HG02798 (cell line): ENCODE measurements around the gene TMIGD1.
"Not testable (repeated sequence)": the region's sequence is repeated elsewhere in the genome, so short reads cannot be mapped to it uniquely, and the experiment has no call there.

ENCODE experiments used
- ATAC-seq: cut with Tn5 transposase; IDR thresholded peaks from one replicate; pipeline ENCODE4 v1.9.1; 2021; ENCODE audit warnings: mild to moderate bottlenecking; ENCODE audit not compliant: unreplicated experiment, poor library complexity

TMIGD1 gene

GRCh38 chr17:30360086-30360808 lies 26.4 kb upstream of the TMIGD1 start:
- ATAC-seq, result no peak

GRCh38 chr17:30358055-30358760 lies 24.4 kb upstream of the TMIGD1 start:
- ATAC-seq, result no peak

DNA sequence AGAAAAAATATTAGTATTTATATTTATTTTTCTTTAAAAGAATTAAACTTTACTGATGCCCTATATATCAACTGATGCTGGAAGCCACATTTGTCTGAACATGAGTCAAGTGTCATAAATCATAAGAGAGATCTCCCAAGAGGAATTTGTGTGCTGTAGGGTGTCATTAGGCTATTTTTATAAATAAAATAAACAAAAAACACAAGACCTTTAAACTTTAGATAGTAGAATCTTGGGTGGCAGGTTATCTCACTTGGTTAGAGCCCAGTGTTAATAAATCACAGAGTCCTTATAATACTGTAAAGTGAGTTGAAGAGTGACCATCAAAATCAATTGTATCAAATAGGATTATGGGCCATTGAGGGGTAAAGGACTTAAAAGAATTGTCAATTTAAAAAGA lies 23.6 kb upstream of the TMIGD1 start:
- no peak for ATAC-seq

- ATAC-seq, result no peak
These were observed 20.8 kb upstream of the TMIGD1 start for GRCh38 chr17:30354701-30355100.

DNA sequence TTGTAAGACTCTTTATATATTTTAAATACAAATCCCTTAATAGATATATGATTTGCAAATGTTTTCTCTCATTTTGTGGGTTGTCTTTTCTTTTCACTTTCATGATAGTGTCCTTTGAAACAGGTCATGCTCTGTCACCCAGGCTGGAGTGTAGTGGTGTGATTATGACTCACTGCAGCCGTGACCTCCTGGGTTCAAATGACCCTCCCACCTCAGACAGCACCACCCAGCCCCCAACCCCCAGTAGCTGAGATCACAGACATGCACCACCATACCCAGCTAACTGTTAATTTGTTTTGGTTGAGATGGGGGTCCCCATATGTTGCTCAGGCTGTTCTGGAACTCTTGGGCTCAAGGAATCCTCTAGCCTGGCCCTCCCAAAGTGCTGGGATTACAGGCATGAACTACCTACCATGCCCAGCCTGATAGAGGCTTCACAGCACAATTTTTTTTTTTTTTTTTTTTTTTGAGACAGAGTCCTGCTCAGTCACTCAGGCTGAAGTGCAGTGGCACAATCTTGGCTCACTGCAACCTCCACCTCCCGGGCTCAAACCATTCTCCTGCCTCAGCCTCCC lies 18.5 kb upstream of the TMIGD1 start:
- no peak for ATAC-seq

DNA sequence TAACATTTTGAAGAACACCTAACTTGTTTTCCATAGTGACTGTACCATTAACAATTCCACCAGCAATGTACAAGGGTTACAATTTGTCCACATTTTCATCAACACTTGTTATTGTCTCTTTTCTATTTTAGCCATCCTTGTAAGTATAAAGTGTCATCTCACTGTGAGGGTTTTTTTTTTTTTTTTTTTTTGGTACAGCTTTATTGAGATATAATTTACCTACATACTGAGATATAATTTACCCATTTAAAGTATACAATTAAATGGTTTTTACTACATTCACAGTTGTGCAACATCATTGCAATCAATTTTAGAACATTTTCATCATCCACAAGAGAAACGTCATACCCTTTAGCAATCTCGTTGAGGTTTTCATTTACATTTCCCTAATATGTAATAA lies 17.9 kb upstream of the TMIGD1 start:
- no peak for ATAC-seq

- not testable (repeated sequence) for ATAC-seq
These were observed 17.4 kb upstream of the TMIGD1 start for GRCh38 chr17:30351263-30351662.

- no peak for ATAC-seq
These were observed 15.4 kb upstream of the TMIGD1 start for GRCh38 chr17:30349252-30349651.

DNA sequence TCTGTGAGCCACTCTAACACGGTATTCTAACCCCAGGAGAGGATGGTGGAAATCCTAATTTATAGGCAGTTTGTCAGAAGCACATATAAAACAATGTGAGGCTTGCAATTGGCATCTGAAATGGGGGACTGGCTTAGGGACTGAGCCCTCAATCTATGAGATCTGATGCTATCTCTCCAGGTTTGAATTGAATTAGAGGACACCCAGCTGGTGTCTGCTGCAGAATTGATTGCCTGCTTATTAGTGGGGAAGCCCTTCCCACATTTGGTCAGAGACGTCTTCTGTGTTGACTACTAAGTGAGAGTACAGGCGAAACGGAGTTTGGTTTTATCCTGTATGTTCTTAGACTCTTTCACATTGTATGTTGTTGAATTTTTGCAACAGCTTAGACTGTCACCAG lies 13.6 kb upstream of the TMIGD1 start:
- no peak for ATAC-seq

GRCh38 chr17:30346221-30346795 lies 12.5 kb upstream of the TMIGD1 start:
- ATAC-seq, result no peak

- no peak for ATAC-seq
These were observed 11.7 kb upstream of the TMIGD1 start for GRCh38 chr17:30345527-30346075.

DNA sequence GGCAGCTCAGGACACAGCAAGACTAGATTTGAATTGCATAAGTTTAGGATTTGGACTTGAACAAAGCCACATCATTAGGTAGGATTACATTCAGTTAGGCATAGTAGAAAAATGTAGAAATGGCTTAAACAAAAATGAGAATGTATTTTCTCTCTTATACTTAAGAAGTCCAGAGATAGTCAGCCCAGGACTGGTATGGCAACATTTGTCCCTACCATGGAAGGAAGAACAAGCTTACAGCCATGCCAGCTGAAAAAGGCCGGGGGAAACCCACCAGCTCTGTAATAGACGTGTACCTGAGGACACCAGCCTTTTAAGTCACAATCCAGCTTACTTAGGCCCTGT lies 11.2 kb upstream of the TMIGD1 start:
- no peak for ATAC-seq

- no peak for ATAC-seq
These were observed 10.6 kb upstream of the TMIGD1 start for GRCh38 chr17:30344283-30345088.

- no peak for ATAC-seq
These were observed 9.9 kb upstream of the TMIGD1 start for GRCh38 chr17:30343796-30344195.

DNA sequence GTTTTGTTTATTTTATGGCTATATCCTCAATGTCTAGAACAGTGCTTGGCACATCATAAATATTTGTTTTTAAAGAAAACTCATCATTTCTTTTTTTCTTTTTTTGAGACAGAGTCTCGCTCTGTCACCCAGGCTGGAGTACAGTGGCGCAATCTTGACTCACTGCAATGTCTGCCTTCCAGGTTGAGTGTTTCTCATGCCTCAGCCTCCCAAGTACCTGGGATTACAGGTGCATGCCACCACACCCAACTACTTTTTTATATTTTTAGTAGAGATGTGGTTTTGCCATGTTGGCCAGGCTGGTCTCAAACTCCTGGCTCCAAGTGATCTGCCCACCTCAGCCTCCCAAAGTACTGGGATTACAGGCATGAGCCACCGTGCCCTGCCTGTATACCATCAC lies 9.4 kb upstream of the TMIGD1 start:
- ATAC-seq, result not testable (repeated sequence)

DNA sequence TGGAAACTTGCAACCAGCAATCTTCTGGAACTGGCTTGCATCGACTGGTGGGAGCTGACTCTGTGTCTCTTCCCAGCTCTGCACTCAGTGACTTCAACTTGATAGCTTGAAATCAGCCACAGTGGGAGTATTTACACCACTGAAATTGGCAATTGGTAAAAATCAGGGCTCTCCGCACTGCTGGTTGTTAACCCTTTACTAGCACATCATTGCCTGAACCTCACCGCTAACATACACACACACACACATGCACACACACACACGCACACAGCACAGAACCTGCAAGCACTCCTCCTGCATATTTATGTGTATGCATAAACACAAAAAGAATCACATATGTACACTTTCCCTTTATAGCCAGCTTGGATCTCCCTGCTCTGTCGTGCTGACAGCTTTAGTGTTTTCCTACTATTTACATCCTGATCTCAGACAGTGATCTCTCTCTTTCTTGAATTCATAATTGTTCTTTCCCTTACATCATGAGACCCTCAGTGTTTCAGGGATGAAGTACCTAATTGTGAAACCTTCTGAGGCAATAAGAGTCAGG lies 7.9 kb upstream of the TMIGD1 start:
- no peak for ATAC-seq

GRCh38 chr17:30340801-30341356 lies 7.0 kb upstream of the TMIGD1 start:
- no peak for ATAC-seq

- ATAC-seq, result no peak
These were observed 5.2 kb upstream of the TMIGD1 start for GRCh38 chr17:30339086-30339485.

DNA sequence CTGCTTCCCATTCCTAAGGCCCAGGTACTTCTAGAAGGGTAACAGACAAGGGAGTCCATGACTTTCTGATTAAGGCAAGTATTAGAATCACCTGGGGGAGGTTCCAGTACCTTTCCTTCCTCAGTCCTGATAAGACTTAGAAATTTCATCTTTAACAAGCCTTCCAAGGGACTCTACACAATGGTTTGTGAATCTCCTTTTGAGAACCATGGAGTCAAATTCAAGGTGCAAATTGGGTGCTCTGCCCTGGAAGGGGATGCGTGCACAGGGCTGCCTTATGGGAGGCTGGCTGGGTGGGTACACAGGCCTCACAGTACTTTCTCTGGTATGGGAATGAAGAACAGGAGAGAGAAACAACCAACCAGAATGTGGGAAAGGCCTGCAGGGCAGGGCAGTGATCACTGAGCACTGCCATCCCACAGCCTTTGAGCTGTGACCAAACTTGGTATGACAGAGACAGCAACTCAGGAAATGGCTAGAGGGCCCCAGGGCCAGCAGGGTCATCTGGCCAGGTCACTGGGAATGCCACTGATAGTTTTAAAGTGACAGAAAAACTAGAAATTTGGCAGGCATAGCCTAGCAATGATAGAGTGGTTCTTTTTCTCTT lies 3.6 kb upstream of the TMIGD1 start:
- no peak for ATAC-seq
